ENCODE data around the gene THEM5. TPM values are rescaled to one million over a fixed set of nuclear protein-coding genes. Genes with fewer than 3 reads are reported as not detected.

Gene THEM5
- total RNA-seq, 1 experiment from 2014 or later = not detected

- POLR2A ChIA-PET (ENCODE audit: unreplicated experiment) = no interaction called here
- BruUV-seq (replicated peaks) = no TSS peak
Observed at GRCh38 chr1:151867321-151867720, 13.8 kb upstream of the THEM5 start.

GRCh38 chr1:151864411-151864810 is 10.9 kb upstream of the THEM5 start:
- no peak overlapping the region for H3K27ac ChIP-seq (ENCODE audit: low read length)
- H3K4me3 ChIP-seq (ENCODE audit: low read length) = no peak overlapping the region
- no peaks in the 10 kb centered on the region for H4K20me1 ChIP-seq (ENCODE audit: low read length)
- H3K4me1 ChIP-seq (ENCODE audit: insufficient read depth, low read length) = no peaks in the 10 kb centered on the region
- POLR2A ChIA-PET (ENCODE audit: unreplicated experiment) = no interaction called here
- H3K27me3 ChIP-seq (ENCODE audit: low read length) = no peaks in the 10 kb centered on the region
- intact Hi-C loops (cut with micrococcal nuclease) = no loop called here
- no peak overlapping the region for H3K9ac ChIP-seq (ENCODE audit: low read length)
- TF ChIP-seq CTCF (conservative IDR thresholded peaks at IDR 0.05; ENCODE audit: low read depth, low read length) = no peak
- no peak for TF ChIP-seq EZH2phosphoT487 (IDR thresholded peaks at IDR 0.05; ENCODE audit: borderline replicate concordance, low read length)
- TF ChIP-seq EZH2 (IDR thresholded peaks at IDR 0.05; ENCODE audit: low read length, unreplicated experiment) = no peak
- H3K79me2 ChIP-seq (ENCODE audit: low read length) = no peaks in the 10 kb centered on the region
- CTCF ChIA-PET = no interaction called here
- no peak overlapping the region for H3K4me2 ChIP-seq (ENCODE audit: low read length)
- H3F3A ChIP-seq (ENCODE audit: low read length, unreplicated experiment) = no peaks in the 10 kb centered on the region
- DNase-seq (no peak), ATAC-seq (no peak)
- H3K9me3 ChIP-seq (ENCODE audit: low read length) = no peaks in the 10 kb centered on the region
- H3K9me2 ChIP-seq (replicated peaks; ENCODE audit: low read length) = no peaks in the 10 kb centered on the region
- H2AFZ ChIP-seq (ENCODE audit: low read length) = no peak overlapping the region
- no TSS peak for BruUV-seq (replicated peaks)
- H3K36me3 ChIP-seq (ENCODE audit: low read depth, low read length) = no peaks in the 10 kb centered on the region

More at GRCh38 chr1:151867321-151867720, 13.8 kb upstream of the THEM5 start:
- H4K20me1 ChIP-seq (ENCODE audit: low read length) = no peaks in the 10 kb centered on the region
- no peak overlapping the region for H3K9ac ChIP-seq (ENCODE audit: low read length)
- no peak overlapping the region for H3K4me2 ChIP-seq (ENCODE audit: low read length)
- no peaks in the 10 kb centered on the region for H3K4me1 ChIP-seq (ENCODE audit: insufficient read depth, low read length)
- TF ChIP-seq EZH2phosphoT487 (IDR thresholded peaks at IDR 0.05; ENCODE audit: borderline replicate concordance, low read length) (no peak), EZH2 (IDR thresholded peaks at IDR 0.05; ENCODE audit: low read length, unreplicated experiment) (no peak), CTCF (conservative IDR thresholded peaks at IDR 0.05; ENCODE audit: low read depth, low read length) (no peak)
- no peaks in the 10 kb centered on the region for H3F3A ChIP-seq (ENCODE audit: low read length, unreplicated experiment)
- H3K79me2 ChIP-seq (ENCODE audit: low read length) = no peaks in the 10 kb centered on the region
- H3K27me3 ChIP-seq (ENCODE audit: low read length) = no peaks in the 10 kb centered on the region
- H3K27ac ChIP-seq (ENCODE audit: low read length) = no peak overlapping the region
- no peak overlapping the region for H3K4me3 ChIP-seq (ENCODE audit: low read length)
- intact Hi-C loops (cut with micrococcal nuclease) = no loop called here
- H2AFZ ChIP-seq (ENCODE audit: low read length) = no peak overlapping the region
- ATAC-seq (no peak), DNase-seq (no peak)
- no peaks in the 10 kb centered on the region for H3K9me3 ChIP-seq (ENCODE audit: low read length)
- no peaks in the 10 kb centered on the region for H3K36me3 ChIP-seq (ENCODE audit: low read depth, low read length)
- CTCF ChIA-PET = interaction anchor here (0.6 kb wide), 1 partner anchor 31 kb away, joined by 3 read pairs; no protein-coding TSS in a partner anchor
- no peaks in the 10 kb centered on the region for H3K9me2 ChIP-seq (replicated peaks; ENCODE audit: low read length)

- intact Hi-C loops (cut with micrococcal nuclease) = no loop called here
- DNase-seq = no peak
- no TSS peak for BruUV-seq (replicated peaks)
- Histone ChIP-seq H3K9me2 (replicated peaks; ENCODE audit: low read length) (no peaks in the 10 kb centered on the region), H3K4me3 (ENCODE audit: low read length) (no peak overlapping the region), H3K36me3 (ENCODE audit: low read depth, low read length) (no peaks in the 10 kb centered on the region), H3K4me2 (ENCODE audit: low read length) (no peak overlapping the region), H2AFZ (ENCODE audit: low read length) (no peak overlapping the region), H3K27me3 (ENCODE audit: low read length) (no peaks in the 10 kb centered on the region), H3K79me2 (ENCODE audit: low read length) (no peaks in the 10 kb centered on the region), H3K27ac (ENCODE audit: low read length) (no peak overlapping the region), H3K9ac (ENCODE audit: low read length) (no peak overlapping the region), H3K9me3 (ENCODE audit: low read length) (no peaks in the 10 kb centered on the region), H3F3A (ENCODE audit: low read length, unreplicated experiment) (no peaks in the 10 kb centered on the region), H3K4me1 (ENCODE audit: insufficient read depth, low read length) (no peaks in the 10 kb centered on the region), H4K20me1 (ENCODE audit: low read length) (no peaks in the 10 kb centered on the region)
- CTCF ChIA-PET = no interaction called here
- no peak for ATAC-seq
- POLR2A ChIA-PET (ENCODE audit: unreplicated experiment) = interaction anchor here (0.5 kb wide), 1 partner anchor 175 kb away, joined by 5 read pairs; the partner anchor contains the start of gene S100A11
- no peak for TF ChIP-seq EZH2phosphoT487 (IDR thresholded peaks at IDR 0.05; ENCODE audit: borderline replicate concordance, low read length)
- TF ChIP-seq EZH2 (IDR thresholded peaks at IDR 0.05; ENCODE audit: low read length, unreplicated experiment) = no peak
Observed at GRCh38 chr1:151862604-151863003, 9.1 kb upstream of the THEM5 start.

Measured in PC-3 (cell line).